Loucy (cell line): ENCODE data around the gene PCDHA11.

Experiments
- CTCF ChIP-seq: fragments of 200-600 bp; sonication (generic); conservative IDR thresholded peaks from 2 replicates; pipeline ENCODE4 v1.5.1; 2014; ENCODE audit warnings: mild to moderate bottlenecking, antibody characterized with exemption, low read length
- EZH2phosphoT487 ChIP-seq: fragments of 200-600 bp; IDR thresholded peaks from 2 replicates; pipeline ENCODE4 v1.6.1; 2018; ENCODE audit warnings: antibody characterized with exemption, mild to moderate bottlenecking, moderate library complexity, borderline replicate concordance

GRCh38 chr5:140916325-140916724 is 47.6 kb downstream of the PCDHA11 start:
- TF ChIP-seq CTCF (no peak), EZH2phosphoT487 (no peak)
